ENCODE data around the gene TRRAP.
A peak's percentile ranks its signal among the peaks of the same experiment; 100 is the strongest.
"Not testable (repeated sequence)": the region's sequence is repeated elsewhere in the genome, so short reads cannot be mapped to it uniquely, and the experiment has no call there.

The TRRAP gene

DNA sequence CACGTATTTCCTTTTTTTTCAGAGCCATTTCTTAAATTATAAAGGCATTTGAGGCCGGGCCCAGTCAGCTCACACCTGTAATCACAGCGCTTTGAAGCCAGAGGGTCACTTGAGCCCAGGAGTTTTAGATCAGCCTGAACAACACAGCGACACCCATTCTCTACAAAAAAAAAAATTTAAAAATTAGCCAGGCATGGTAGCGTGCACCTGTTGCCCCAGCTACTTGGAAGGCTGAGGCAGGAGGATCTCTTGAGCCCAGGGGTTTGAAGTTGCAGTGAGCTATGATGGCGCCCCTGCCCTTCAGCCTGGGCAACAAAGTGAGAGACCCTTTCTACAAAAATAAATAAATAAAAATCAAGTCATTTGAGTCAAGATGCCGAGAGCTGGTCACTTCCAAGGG, 11.6 kb upstream of the TRRAP start:
- DNase-seq: no peak

DNA sequence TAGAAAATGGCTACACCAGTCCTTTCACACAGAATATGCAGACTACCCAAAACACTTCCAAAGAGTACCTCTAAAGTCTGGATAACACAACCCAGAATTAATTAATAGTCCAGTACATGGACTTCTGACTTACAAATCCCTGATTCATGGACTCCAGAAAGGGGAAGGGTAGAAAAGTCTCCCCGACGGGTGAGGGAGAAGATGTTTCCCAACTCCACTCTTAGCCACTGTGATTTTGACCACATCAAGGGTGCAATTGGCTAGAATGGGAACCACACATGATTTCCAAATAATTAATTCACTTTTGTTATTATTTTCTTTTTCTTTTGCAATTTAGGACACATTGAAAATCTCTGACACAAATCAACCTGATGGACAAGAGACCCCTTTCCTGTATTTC, 9.9 kb upstream of the TRRAP start:
- no peak for DNase-seq

DNA sequence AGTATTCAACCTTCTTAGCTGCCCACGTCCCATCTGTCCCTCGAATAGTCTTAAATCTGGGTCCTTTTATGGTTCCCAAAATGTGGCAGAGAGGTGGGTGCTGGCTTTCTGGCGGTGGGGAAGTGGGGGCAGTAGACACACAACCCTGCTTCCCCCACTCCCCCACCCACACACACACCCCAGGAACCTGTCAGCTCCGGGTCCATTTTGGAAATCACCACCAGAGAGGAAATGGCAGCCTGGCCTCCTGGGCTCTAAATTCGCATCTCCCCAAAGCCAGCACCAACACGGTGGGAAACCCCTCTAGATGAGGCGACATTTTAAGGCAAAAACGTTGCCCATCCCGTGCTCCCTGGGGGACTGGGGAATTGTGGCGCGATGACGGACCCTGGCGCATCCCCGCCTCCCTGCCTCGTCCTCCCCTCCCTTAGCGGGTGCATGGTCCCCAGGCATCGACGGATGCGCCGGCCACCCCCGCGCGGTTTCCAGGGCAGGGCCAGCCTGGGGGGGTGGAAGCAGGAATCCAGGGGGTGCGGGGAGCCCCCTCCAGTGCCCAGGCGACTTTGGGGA, 9.2 kb upstream of the TRRAP start:
- DNase-seq: no peak

DNA sequence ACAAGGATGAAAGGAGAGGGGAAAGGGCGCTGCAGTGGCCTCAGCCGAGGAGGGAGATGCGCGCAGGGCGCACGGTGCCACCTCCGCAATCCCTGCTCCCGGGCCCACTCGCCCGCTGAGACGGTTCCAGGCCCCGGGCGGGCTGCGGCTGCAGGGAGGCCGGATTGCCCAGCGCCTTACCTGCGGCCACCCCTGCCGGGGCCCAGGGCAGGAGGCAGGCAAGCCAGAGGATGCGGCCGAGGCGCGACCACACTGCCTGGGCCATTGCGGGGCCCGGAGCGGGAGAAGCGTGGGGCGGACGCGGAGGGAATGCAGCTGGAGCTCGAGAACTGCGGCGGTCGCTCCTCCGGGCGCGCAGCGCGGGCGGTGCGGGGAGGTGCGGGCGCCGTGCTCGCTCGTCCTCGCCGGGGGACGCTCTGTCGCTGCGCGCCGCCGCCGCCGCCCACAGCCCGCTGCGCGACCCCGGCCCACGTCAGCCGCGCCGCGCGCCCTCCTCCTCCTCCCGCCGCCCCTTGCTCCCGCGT, 8.7 kb upstream of the TRRAP start, which contains the start of gene TMEM130:
Gene TMEM130, minus strand, starts transcription at position 418 of the 524 bp plus-strand sequence. Its CDS starts 153 bp downstream, at position 265.
- DNase-seq: no peak

DNA sequence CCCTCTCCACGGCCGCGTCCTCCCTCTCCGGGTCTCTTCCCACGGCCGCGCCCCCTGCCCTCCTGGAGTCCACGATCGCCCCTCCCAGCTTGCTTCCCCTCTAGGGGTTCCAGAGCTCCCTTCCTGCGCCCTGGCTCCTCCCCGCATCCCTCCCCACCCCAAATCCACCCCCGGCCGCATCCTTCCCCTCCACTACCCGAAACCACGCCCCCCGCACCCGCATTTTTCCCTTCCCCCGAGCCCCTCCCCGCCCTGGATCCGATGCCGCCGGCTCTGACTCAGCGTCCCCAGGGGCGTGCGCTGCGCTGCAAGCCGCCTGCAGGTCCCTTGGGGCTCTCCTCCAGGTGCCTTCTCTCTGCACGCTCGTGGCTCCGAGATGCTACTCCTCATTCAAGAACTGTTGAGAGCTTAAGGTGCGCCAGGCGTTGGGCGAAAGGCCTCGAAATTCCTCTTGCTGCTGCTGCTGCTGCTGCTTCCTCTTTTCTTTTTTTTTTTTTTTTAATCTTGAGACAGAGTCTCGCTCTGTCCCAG, 8.1 kb upstream of the TRRAP start:
- DNase-seq: peak; percentile 74

DNA sequence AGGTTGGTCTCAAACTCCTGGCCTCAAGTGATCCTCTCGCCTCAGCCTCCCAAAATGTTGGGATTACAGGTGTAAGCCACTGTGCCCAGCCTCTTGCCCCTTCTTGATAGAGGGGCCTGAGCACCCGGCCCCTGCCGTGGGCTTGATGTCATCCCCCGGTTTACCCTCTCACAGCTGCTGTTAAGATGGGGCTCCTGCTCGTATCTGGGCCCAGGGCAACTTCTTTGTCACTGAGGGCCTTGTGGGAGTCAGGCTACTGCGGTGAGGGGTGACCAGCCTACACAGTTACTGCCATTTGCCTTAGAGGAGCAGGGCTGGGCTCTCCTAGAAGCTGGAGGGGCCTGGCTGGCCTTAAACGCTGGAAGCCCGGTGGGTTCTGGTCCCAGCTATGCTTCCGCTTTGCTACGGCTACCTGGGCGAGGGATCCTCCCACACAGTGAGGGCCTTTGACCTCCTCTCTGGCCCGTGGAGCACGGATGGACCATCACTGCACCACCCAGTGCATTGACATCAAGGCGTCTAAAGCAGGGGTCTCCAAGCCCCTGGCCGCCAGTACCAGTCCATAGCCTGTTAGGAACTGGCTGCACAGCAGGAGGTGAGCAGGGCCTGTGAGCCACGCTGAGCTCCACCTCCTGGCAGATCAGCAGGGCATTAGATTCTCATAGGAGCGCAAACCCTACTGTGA, 7.4 kb upstream of the TRRAP start:
- DNase-seq: no peak

DNA sequence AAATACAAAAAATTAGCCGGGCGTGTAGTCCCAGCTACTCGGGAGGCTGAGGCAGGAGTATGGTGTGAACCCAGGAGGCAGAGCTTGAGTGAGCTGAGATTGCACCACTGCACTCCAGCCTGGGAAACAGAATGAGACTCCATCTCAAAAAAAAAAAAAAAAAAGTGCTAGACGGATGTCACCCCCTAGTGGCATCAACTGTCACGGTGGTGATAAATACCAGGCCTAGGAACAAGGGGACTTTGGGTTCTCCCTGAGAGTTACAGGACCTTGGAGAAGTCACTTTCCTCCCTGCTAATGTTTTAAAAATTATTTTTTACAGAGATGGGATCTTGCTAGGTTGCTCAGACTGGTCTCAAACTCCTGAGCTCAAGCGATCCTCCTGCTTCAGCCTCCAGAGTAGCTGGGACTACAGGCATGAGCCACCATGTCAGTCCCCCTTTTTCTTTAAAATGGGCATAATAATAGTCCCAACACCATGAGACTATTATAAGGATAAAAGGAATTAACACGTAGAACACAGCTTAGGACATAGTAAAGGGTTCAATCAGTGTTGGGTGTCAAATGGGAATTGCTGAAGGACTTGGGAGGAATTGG, 5.9 kb upstream of the TRRAP start:
- no peak for DNase-seq

DNA sequence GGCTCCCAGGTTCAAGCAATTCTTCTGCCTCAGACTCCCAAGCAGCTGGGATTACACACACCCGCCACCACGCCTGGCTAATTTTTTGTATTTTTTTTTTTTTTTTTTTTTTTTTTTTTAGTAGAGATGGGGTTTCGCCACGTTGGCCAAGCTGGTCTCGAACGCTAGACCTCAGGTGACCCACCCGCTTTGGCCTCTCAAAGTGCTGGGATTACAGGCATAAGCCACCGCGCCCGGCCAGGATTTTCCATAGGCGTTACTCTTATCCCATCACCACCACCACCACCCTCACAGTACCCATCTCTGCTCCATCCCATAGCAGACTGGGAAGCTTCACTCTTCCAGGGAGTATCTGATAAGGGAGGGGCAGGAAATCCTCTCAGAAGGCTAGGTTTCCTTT, 4.7 kb upstream of the TRRAP start:
- not testable (repeated sequence) for DNase-seq

DNA sequence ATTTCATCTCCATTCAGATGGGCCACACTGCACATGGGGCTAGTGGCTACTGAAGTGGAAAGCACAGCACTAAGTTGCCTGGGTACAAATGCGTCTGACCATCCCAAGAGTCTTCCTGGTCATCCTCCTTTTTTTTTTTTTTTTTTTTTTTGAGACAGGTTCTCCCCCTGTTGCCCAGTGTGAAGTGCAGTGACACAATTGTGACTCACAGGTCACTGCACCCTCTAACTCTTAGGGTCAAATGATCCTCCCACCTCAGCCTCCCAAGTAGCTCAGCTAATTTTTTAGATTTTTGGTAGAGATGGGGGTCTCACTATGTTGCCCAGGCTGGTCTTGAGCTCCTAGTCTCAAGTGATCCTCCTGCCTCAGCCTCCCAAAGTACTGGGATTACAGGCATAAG, 3.4 kb upstream of the TRRAP start:
- no peak for DNase-seq

DNA sequence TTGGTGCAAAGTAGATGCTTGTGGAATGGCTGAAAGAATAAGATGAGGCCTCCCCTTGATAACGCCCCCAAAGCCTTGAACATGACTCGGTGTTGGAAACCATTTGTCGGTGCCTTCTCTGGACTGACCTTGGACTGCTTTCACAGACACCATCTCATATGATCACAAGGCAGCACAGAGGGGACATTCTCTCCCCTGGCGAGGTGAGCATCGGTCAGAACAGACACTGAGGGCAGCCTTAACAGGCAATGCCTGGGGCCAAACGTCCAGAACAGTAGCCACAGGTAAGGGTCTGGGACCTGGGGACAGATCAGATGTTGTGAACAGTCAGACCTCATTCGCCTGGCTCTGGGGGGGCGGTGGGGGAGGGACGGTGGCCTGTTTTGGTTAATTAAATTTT, 2.8 kb upstream of the TRRAP start:
- DNase-seq: no peak

DNA sequence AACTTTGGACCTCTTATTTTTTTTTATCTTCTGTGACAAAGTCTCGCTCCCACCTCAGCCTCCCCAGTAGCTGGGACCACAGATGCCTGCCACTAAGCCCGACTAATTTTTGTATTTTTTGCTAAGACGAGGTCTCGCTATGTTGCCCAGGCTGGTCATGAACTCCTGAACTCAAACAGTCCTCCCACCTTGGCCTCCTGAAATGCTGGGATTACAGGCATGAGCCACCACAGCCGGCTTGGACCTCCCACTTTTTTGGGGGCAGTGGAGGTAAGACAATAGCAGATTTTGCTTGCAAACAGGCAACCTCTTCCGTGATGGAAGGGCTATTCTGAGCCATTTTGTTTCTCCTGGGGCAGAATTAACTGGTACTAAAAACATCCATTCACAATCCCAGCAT, 1.2 kb upstream of the TRRAP start:
- no peak for DNase-seq

DNA sequence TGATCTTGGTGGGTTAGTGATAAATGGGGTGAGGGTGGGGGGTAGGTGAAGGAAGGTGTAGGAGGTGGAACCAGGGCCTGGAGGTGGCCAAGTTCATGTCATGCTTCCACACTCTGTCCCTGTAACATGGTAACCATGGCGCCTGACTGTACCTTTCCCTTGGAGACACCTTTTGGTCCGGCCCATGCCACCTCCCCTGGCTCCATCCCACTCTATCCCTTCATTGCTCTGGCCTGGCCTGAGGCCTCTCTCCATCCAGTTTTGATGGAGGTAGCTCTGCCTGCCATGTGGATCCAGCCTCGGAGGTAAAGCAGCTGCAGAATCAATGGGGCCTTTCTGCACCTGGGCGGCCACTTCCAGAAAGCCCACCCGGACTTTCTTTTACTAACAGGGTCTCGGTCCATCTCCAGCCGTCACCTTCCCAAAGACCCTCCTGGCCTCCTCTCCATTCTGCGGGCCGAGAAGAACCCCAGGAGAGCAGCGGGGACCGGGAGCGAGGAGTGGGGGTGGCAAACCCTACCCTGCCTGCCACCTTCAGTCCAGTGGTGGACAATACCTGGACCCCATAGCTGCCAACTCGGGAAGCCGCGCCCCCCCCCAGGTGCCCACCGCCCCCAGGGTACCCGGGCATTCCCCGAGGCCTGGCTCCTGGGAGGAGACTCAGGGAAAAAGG, 504 bp upstream of the TRRAP start:
- no peak for DNase-seq

DNA sequence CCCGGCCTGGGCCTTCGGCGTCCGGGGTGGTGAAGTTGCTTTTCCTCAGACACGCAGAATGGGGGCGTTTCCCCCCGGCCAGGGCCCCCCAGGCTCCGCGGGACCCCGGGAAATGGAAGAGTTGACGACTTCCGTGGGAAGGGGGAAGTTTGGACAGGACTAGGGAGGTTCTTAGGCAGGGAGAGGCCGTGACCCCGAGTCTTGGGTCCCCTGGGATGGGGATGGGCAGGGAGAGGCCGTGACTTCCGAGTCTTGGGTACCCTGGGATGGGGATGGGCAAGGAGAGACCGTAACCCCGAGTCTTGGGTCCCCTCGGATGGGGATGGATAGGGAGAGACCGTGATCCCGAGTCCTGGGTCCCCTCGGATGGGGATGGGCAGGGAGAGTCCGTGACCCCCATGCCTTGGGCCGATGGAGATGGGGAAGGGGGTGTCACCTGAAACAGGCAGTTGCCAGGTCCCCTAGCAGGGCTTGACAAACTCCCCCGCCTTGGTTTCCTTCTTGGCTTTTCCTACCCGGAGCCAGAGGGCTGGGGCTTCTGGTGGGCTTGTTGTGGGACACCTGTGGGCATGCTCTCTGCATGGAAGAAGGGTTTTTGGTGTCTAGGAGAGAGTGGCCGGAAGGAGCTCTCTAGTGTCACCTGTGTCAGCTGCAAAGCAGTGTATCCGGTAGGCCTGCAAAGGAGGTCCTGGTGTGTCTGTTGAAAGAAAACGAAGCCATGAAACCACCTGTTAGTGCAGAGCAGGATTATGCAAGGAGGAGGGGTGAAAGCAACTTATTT, 1.1 kb downstream of the TRRAP start:
- peak; percentile 53 for DNase-seq

DNA sequence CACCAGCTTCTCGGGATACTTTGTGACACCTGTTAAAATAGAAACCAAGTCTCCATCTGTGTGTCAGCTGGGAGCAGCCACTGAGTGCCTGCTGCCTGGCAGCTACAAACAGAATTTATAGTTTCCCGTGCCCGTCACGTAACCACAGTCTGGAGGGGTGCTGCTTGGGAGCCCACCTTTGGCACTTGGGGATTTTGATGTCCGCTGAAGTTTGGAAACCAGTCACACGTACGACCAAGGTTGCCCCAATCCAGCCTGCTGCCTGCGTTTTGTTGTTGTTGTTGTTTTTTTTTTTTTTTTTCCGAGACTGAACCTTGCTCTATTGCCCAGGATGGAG, 1.6 kb downstream of the TRRAP start:
- DNase-seq: no peak

DNA sequence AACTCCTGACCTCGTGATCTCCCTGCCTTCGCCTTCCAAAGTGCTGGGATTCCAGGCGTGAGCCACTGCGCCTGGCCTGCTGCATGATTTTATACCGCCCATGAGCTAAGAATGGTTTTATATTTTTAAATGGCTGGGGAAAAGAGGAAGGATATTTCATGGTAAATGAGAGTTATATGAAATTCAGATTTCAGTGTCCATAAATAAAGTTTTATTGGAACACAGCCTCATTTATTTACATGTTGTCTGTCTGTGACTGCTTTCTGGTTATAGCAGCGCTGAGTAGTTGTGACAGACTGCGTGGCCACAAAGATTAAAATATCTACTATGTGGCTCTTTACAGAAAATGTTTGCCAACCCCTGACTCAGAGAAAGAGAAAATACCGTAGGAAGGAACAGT, 2.2 kb downstream of the TRRAP start:
- no peak for DNase-seq

DNA sequence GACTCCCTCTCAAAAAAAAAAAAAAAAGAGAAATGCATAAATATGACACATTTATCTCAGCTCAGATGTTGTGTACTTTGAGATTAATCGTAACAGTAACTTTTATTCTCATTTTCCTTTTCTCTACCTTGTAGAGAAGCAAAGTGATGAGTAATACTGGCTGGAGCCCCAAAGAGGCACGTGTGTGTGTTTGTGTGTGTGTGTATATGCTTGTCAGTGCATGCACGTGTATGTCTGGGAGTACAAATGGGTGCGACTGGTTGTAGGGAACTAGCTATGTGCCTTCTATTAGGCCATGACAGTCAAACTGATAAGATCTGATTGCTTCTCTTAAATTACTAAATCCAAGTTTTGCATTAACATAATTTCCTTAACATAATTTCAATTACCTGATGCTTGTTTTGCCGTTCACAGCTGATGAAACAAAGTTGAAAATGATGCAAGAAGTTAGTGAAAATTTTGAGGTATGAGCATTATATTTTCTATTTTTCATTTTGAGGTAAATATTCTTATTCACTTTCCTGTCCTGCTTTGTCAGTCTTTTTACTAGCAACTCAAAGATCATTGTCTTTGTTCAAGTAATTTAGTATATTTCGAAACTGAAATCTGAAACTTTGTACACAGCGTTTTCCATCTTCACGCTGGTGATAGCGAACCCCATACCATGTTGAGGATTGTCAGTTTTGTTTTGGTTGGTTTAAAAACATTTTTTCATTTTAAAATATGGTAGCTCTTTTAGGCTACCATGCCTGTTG, 3.4 kb downstream of the TRRAP start:
- DNase-seq: no peak

DNA sequence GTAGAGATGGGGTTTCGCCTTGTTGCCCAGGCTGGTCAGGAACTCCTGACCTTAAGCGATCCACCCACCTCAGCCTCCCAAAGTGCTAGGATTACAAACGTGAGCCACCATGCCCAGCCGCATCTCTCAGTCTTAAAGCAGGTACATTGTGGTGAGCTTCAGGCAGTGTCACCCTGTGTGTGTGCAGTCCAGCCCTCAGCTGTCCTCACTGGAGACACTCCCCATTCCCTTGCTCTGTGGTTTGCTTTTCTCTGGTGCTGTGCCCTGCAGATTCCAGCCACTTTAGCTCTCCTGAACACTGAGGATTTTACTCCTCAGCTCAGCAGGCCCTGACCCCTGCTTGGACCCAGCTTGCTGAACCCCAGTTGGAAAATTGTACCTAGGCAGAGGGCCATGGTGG, 6.1 kb downstream of the TRRAP start:
- no peak for DNase-seq

DNA sequence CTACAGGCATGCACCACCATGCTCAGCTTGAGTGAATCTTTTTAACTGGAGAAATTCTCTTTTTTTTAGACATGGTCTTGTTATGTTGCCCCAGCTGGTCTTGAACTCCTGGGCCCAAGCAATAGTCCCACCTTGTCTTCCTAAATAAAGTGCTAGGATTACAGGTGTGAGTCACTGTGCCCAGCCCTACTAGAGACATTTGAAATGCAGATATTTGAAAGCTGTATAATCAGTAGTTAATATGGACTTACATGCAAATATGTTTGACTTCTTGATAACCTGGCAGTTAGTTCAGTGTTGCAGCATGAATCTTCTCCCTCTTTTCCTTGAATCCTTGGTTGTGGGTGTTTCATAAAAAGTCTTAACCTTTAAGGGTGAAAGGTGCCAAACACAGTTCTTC, 8.7 kb downstream of the TRRAP start:
- no peak for DNase-seq

DNA sequence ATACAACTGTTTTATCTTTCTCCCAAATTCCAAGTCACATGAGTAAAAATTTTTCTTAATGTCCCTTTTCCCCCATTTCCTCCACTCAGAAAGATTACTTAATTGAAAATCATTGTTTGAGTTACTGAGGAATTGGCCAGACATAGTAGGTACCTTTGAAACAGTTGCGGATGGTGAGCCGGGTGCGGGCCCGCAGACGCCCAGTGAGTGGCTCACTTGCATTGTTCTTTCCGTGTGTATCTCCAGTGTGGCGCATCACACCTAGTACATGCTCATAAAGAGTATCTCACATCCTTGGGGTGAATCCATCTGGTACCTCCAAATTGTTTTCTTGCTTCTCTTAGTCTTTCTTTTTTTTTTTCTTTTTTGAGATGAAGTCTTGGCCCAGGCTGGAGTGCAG, 14.3 kb downstream of the TRRAP start:
- no peak for DNase-seq

DNA sequence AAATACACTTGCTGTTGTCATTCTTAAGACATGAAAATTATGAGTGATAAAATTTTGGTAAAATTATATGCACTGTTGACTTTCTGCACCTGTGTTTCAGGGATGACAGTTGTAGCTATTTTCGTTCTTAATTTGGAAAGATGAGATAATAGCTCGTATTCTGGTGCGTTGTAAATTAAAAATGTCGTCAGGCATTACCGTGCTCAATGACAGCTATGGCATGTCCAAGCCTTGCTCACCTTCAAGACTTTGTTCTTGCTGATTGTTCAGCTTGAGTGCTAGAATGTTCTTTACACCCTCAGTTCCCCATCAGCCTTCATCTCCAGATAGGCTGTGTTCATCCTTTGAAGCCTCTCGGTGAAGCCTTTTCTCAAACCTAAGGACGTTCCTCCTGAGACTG, 21.5 kb downstream of the TRRAP start:
- no peak for DNase-seq

DNA sequence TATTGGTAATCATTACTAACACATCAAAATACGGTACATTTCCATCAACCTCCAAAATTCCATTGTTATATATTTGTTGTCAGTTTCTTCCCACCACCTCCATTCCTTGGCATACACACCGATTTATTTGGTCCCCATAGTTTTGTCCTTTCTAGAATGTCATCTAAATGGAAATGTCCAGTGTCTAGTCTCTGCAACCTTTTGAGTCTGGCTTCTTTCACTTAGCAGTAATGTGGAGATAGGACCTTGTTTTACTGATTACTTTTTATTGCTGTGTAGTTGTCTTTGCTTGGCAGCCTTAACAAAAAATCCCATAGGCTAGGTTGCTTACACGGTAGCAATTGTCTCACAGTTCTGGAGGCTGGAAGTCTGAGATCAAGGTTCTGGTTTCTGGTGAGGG, 22.5 kb downstream of the TRRAP start:
- no peak for DNase-seq

DNA sequence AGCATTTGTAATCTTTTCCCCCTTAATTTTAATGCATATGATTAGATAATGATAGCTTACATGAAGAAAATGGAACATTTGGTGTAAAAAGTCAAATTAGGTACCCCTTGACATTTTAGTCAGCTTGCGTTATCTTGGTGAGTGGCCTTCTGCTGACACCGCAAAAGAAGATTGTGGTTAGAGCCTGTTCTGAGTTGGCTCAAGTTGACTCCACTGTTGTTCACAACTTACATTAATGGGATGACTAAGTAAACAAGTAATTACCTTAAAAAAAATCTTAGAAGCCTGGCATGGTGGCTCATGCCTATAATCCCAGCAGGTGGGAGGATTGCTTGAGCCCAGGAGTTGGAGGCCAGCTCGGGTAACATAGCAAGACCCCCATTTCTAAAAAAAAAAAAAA, 24.2 kb downstream of the TRRAP start:
- no peak for DNase-seq
